HEK293 (cell line): Measurements from ENCODE around the gene C18orf32.

Experiments used
- CTCF ChIA-PET: fragments of 350-600 bp; formaldehyde crosslinking; extraction: SDS; loops from one replicate; lab custom pipeline; 2021; ENCODE audit warnings: antibody characterized with exemption; lab: Yijun Ruan, JAX
- POLR2A ChIA-PET: fragments of 300-600 bp; formaldehyde crosslinking; extraction: SDS; loops from one replicate; lab custom pipeline; 2020; ENCODE audit warnings: antibody characterized with exemption, inconsistent platforms; lab: Yijun Ruan, JAX
- H3K27ac ChIP-seq: fragments of 200-500 bp; sonication (Bioruptor generic); 2 replicates; pipeline ENCODE4 v1.5.1; 2014; ENCODE audit warnings: low read depth, low read length, control low read depth, inconsistent platforms; ENCODE audit errors: extremely low read depth
- H3K36me3 ChIP-seq, 2 experiments: fragments of 200-500 bp in 1 of 2; sonication (Bioruptor generic) in 1 of 2; 1 replicate in 1 of 2; 2 replicates in 1 of 2; pipeline ENCODE4 v1.5.1; 2014 to 2017; ENCODE audit warnings: inconsistent platforms in 2 of 2, low read length in 2 of 2; ENCODE audit not compliant: control insufficient read depth in 2 of 2, insufficient read depth in 1 of 2
- H3K4me1 ChIP-seq: fragments of 200-500 bp; sonication (Bioruptor generic); 2 replicates; pipeline ENCODE4 v1.5.1; 2014; ENCODE audit warnings: mild to moderate bottlenecking, low read length, inconsistent platforms; ENCODE audit not compliant: control insufficient read depth, insufficient read depth
- H3K4me3 ChIP-seq: 2 replicates; pipeline ENCODE4 v1.5.1; 2011; ENCODE audit warnings: low read depth, mild to moderate bottlenecking, control low read depth, low read length, moderate library complexity
- H3K9me3 ChIP-seq: fragments of 200-500 bp; sonication (Bioruptor generic); 2 replicates; pipeline ENCODE4 v1.5.1; 2014; ENCODE audit warnings: low read depth, low read length, inconsistent platforms; ENCODE audit not compliant: control insufficient read depth, insufficient read depth
- BCL11B ChIP-seq: fragments of 450-650 bp; formaldehyde crosslinking; IDR thresholded peaks from 2 replicates; pipeline ENCODE4 v1.5.1; 2016; ENCODE audit warnings: low read depth, missing biosample characterization, missing genetic modification characterization
- GLI4 ChIP-seq: fragments of 450-650 bp; formaldehyde crosslinking; IDR thresholded peaks from 2 replicates; pipeline ENCODE4 v1.5.1; 2016; ENCODE audit warnings: missing biosample characterization, missing genetic modification characterization
- GLIS1 ChIP-seq: fragments of 450-650 bp; formaldehyde crosslinking; IDR thresholded peaks from 2 replicates; pipeline ENCODE4 v1.5.1; 2016; ENCODE audit warnings: missing biosample characterization, missing genetic modification characterization
- GLIS2 ChIP-seq: fragments of 450-650 bp; formaldehyde crosslinking; IDR thresholded peaks from 2 replicates; pipeline ENCODE4 v1.5.1; 2016; ENCODE audit warnings: missing biosample characterization, missing genetic modification characterization
- IKZF3 ChIP-seq: fragments of 450-650 bp; IDR thresholded peaks from 2 replicates; pipeline ENCODE4 v1.5.0; 2018; ENCODE audit warnings: missing biosample characterization, mild to moderate bottlenecking, missing genetic modification characterization, moderate library complexity
- KLF1 ChIP-seq: fragments of 450-650 bp; formaldehyde crosslinking; IDR thresholded peaks from 2 replicates; pipeline ENCODE4 v1.5.1; 2016; ENCODE audit warnings: missing biosample characterization, missing genetic modification characterization
- RBAK ChIP-seq: fragments of 450-650 bp; formaldehyde crosslinking; IDR thresholded peaks from 2 replicates; pipeline ENCODE4 v1.5.1; 2016; ENCODE audit warnings: missing biosample characterization, missing genetic modification characterization
- SP2 ChIP-seq: fragments of 450-650 bp; formaldehyde crosslinking; IDR thresholded peaks from 2 replicates; pipeline ENCODE4 v1.5.1; 2016; ENCODE audit warnings: missing biosample characterization, missing genetic modification characterization
- YY2 ChIP-seq: fragments of 450-650 bp; formaldehyde crosslinking; IDR thresholded peaks from 2 replicates; pipeline ENCODE4 v1.5.1; 2016; ENCODE audit warnings: missing biosample characterization, missing genetic modification characterization
- ZBTB6 ChIP-seq: fragments of 450-650 bp; formaldehyde crosslinking; IDR thresholded peaks from 2 replicates; pipeline ENCODE4 v1.5.1; 2017; ENCODE audit warnings: missing biosample characterization, missing genetic modification characterization
- ZNF138 ChIP-seq: fragments of 450-650 bp; formaldehyde crosslinking; IDR thresholded peaks from 2 replicates; pipeline ENCODE4 v1.5.1; 2016; ENCODE audit warnings: missing biosample characterization, missing genetic modification characterization, borderline replicate concordance
- ZNF324 ChIP-seq: fragments of 450-650 bp; formaldehyde crosslinking; IDR thresholded peaks from 2 replicates; pipeline ENCODE4 v1.5.1; 2016; ENCODE audit warnings: missing biosample characterization, missing genetic modification characterization
- ZNF416 ChIP-seq: fragments of 450-650 bp; formaldehyde crosslinking; IDR thresholded peaks from 2 replicates; pipeline ENCODE4 v1.5.1; 2016; ENCODE audit warnings: missing biosample characterization, missing genetic modification characterization
- ZNF433 ChIP-seq: fragments of 450-650 bp; formaldehyde crosslinking; IDR thresholded peaks from 2 replicates; pipeline ENCODE4 v1.5.1; 2016; ENCODE audit warnings: missing biosample characterization, missing genetic modification characterization, low read depth
- ZNF501 ChIP-seq: fragments of 450-650 bp; formaldehyde crosslinking; IDR thresholded peaks from 2 replicates; pipeline ENCODE4 v1.5.1; 2016; ENCODE audit warnings: missing biosample characterization, missing genetic modification characterization
- ZNF621 ChIP-seq: fragments of 450-650 bp; formaldehyde crosslinking; IDR thresholded peaks from 2 replicates; pipeline ENCODE4 v1.5.1; 2017; ENCODE audit warnings: missing biosample characterization, missing genetic modification characterization
- ZNF692 ChIP-seq: fragments of 450-650 bp; formaldehyde crosslinking; IDR thresholded peaks from 2 replicates; pipeline ENCODE4 v1.5.1; 2016; ENCODE audit warnings: missing biosample characterization, missing genetic modification characterization
- ZNF785 ChIP-seq: fragments of 450-650 bp; formaldehyde crosslinking; IDR thresholded peaks from 2 replicates; pipeline ENCODE4 v1.5.1; 2016; ENCODE audit warnings: missing biosample characterization, missing genetic modification characterization
- ZSCAN18 ChIP-seq: fragments of 450-650 bp; formaldehyde crosslinking; IDR thresholded peaks from 2 replicates; pipeline ENCODE4 v1.5.1; 2016; ENCODE audit warnings: missing biosample characterization, missing genetic modification characterization
- ZSCAN4 ChIP-seq: fragments of 450-650 bp; formaldehyde crosslinking; IDR thresholded peaks from 2 replicates; pipeline ENCODE4 v1.5.1; 2017; ENCODE audit warnings: missing biosample characterization, missing genetic modification characterization
- TF ChIP-seq, protein P1 (sequence below): fragments of 450-650 bp; IDR thresholded peaks from 2 replicates; pipeline ENCODE4 v1.5.1; 2018; ENCODE audit warnings: missing biosample characterization, mild to moderate bottlenecking, missing genetic modification characterization
- TF ChIP-seq, protein P2 (sequence below): fragments of 450-650 bp; formaldehyde crosslinking; IDR thresholded peaks from 2 replicates; pipeline ENCODE4 v1.5.1; 2017; ENCODE audit warnings: missing biosample characterization, missing genetic modification characterization
- TF ChIP-seq, protein P3 (sequence below): fragments of 450-650 bp; formaldehyde crosslinking; IDR thresholded peaks from 2 replicates; pipeline ENCODE4 v1.5.1; 2016; ENCODE audit warnings: missing biosample characterization, missing genetic modification characterization

Gene C18orf32

GRCh38 chr18:49499046-49499637 is 12.1 kb upstream of the C18orf32 start (continued):
- TF ChIP-seq ZNF138 (no peak), ZNF433 (tag by site-specific recombination) (no peak), ZNF785 (tag by site-specific recombination) (no peak), IKZF3 (no peak), ZNF501 (tag by site-specific recombination) (no peak), ZNF416 (tag by site-specific recombination) (no peak)
- TF ChIP-seq, protein P1, sequence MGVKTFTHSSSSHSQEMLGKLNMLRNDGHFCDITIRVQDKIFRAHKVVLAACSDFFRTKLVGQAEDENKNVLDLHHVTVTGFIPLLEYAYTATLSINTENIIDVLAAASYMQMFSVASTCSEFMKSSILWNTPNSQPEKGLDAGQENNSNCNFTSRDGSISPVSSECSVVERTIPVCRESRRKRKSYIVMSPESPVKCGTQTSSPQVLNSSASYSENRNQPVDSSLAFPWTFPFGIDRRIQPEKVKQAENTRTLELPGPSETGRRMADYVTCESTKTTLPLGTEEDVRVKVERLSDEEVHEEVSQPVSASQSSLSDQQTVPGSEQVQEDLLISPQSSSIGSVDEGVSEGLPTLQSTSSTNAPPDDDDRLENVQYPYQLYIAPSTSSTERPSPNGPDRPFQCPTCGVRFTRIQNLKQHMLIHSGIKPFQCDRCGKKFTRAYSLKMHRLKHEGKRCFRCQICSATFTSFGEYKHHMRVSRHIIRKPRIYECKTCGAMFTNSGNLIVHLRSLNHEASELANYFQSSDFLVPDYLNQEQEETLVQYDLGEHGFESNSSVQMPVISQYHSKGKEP (tag by site-specific recombination): no peak

DNA sequence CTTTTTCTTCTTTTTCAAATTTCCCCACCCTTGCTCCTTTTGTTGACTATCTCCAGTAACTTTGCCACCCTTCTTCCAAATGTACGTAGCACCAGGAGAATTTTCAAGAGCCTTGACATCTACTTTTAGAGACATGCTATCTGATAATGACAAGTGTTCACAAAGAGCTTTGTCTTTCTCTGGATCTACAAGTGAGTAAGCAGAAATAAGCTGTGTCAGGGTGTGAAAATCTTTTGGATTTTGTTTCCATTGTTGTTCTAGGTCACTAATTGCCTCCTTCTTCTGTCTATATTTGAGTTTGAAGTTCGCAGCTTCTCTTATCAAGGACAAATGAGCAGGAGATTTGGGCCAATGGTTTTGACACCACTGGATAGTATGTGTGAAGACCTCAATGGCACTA is 8.4 kb upstream of the C18orf32 start:
- ChIA-PET CTCF (interaction anchor here (0.7 to 1.2 kb wide), 3 partner anchors 365 to 1109 kb away, joined by 3 to 4 read pairs (median 3); no protein-coding TSS in a partner anchor), POLR2A (interaction anchor here (1.4 kb wide), 2 partner anchors 8 to 10 kb away, joined by 4 to 8 read pairs; partner anchors contain the start of gene C18orf32)
- Histone ChIP-seq H3K9me3 (no peaks in the 10 kb centered on the region), H3K4me1 (peaks cover 9% of the 10 kb centered on the region; the same call in 1 of the 2 replicates), H3K4me3 (no peak overlapping the region), H3K36me3 (peaks cover 7 to 14% of the 10 kb centered on the region in 2 experiments; a peak in 2 of 3 replicates), H3K27ac (no peak overlapping the region)
- TF ChIP-seq ZBTB6 (tag by site-specific recombination) (no peak), RBAK (tag by site-specific recombination) (no peak), ZSCAN4 (tag by site-specific recombination) (no peak), BCL11B (tag by site-specific recombination) (no peak), GLIS1 (tag by site-specific recombination) (no peak), ZNF433 (tag by site-specific recombination) (no peak), GLI4 (no peak), YY2 (tag by site-specific recombination) (no peak), ZNF692 (tag by site-specific recombination) (no peak), KLF1 (tag by site-specific recombination) (no peak), GLIS2 (tag by site-specific recombination) (no peak), ZNF621 (tag by site-specific recombination) (no peak), ZNF416 (tag by site-specific recombination) (no peak), ZNF324 (tag by site-specific recombination) (no peak), SP2 (no peak), ZSCAN18 (tag by site-specific recombination) (no peak)
- TF ChIP-seq, protein P2, sequence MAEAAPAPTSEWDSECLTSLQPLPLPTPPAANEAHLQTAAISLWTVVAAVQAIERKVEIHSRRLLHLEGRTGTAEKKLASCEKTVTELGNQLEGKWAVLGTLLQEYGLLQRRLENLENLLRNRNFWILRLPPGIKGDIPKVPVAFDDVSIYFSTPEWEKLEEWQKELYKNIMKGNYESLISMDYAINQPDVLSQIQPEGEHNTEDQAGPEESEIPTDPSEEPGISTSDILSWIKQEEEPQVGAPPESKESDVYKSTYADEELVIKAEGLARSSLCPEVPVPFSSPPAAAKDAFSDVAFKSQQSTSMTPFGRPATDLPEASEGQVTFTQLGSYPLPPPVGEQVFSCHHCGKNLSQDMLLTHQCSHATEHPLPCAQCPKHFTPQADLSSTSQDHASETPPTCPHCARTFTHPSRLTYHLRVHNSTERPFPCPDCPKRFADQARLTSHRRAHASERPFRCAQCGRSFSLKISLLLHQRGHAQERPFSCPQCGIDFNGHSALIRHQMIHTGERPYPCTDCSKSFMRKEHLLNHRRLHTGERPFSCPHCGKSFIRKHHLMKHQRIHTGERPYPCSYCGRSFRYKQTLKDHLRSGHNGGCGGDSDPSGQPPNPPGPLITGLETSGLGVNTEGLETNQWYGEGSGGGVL (tag by site-specific recombination): no peak
- TF ChIP-seq, protein P3, sequence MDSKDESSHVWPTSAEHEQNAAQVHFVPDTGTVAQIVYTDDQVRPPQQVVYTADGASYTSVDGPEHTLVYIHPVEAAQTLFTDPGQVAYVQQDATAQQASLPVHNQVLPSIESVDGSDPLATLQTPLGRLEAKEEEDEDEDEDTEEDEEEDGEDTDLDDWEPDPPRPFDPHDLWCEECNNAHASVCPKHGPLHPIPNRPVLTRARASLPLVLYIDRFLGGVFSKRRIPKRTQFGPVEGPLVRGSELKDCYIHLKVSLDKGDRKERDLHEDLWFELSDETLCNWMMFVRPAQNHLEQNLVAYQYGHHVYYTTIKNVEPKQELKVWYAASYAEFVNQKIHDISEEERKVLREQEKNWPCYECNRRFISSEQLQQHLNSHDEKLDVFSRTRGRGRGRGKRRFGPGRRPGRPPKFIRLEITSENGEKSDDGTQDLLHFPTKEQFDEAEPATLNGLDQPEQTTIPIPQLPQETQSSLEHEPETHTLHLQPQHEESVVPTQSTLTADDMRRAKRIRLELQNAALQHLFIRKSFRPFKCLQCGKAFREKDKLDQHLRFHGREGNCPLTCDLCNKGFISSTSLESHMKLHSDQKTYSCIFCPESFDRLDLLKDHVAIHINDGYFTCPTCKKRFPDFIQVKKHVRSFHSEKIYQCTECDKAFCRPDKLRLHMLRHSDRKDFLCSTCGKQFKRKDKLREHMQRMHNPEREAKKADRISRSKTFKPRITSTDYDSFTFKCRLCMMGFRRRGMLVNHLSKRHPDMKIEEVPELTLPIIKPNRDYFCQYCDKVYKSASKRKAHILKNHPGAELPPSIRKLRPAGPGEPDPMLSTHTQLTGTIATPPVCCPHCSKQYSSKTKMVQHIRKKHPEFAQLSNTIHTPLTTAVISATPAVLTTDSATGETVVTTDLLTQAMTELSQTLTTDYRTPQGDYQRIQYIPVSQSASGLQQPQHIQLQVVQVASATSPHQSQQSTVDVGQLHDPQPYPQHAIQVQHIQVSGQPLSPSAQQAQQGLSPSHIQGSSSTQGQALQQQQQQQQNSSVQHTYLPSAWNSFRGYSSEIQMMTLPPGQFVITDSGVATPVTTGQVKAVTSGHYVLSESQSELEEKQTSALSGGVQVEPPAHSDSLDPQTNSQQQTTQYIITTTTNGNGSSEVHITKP (tag by site-specific recombination): no peak
